HG03432 (cell line): ENCODE measurements around the gene RXFP2.
A peak's percentile ranks its signal among the peaks of the same experiment; 100 is the strongest.

Experiments
- ATAC-seq: cut with Tn5 transposase; IDR thresholded peaks from one replicate; pipeline ENCODE4 v1.9.1; 2021; ENCODE audit warnings: mild to moderate bottlenecking, moderate library complexity; ENCODE audit not compliant: unreplicated experiment

RXFP2 gene

GRCh38 chr13:31739226-31739625 is at the start of gene RXFP2:
RXFP2 (plus strand) TSS chr13:31739526; CDS start chr13:31739613, 87 bp downstream.
- ATAC-seq: no peak

- ATAC-seq: no peak
Measured at GRCh38 chr13:31697290-31697689, 42.0 kb upstream of the RXFP2 start.

GRCh38 chr13:31699650-31700049 is 39.7 kb upstream of the RXFP2 start:
- ATAC-seq: no peak

GRCh38 chr13:31703780-31704179 is 35.5 kb upstream of the RXFP2 start:
- no peak for ATAC-seq

GRCh38 chr13:31706105-31706504 is 33.2 kb upstream of the RXFP2 start:
- no peak for ATAC-seq

GRCh38 chr13:31717583-31717982 is 21.7 kb upstream of the RXFP2 start:
- no peak for ATAC-seq

GRCh38 chr13:31719214-31719613 is 20.1 kb upstream of the RXFP2 start:
- ATAC-seq: no peak

- no peak for ATAC-seq
Measured at GRCh38 chr13:31722673-31723072, 16.7 kb upstream of the RXFP2 start.

- no peak for ATAC-seq
Measured at GRCh38 chr13:31725841-31726240, 13.5 kb upstream of the RXFP2 start.

GRCh38 chr13:31731921-31732320 is 7.4 kb upstream of the RXFP2 start:
- no peak for ATAC-seq

- no peak for ATAC-seq
Measured at GRCh38 chr13:31733066-31733465, 6.3 kb upstream of the RXFP2 start.

GRCh38 chr13:31733647-31734046 is 5.7 kb upstream of the RXFP2 start:
- no peak for ATAC-seq

- peak; percentile 95 for ATAC-seq
Measured at GRCh38 chr13:31742097-31742734, 2.9 kb downstream of the RXFP2 start.

GRCh38 chr13:31747291-31747690 is 8.0 kb downstream of the RXFP2 start:
- ATAC-seq: no peak

GRCh38 chr13:31747966-31748365 is 8.6 kb downstream of the RXFP2 start:
- ATAC-seq: no peak

- ATAC-seq: no peak
Measured at GRCh38 chr13:31749929-31750328, 10.6 kb downstream of the RXFP2 start.

- ATAC-seq: no peak
Measured at GRCh38 chr13:31755211-31755610, 15.9 kb downstream of the RXFP2 start.

- no peak for ATAC-seq
Measured at GRCh38 chr13:31755803-31756212, 16.5 kb downstream of the RXFP2 start.

GRCh38 chr13:31756346-31756745 is 17.0 kb downstream of the RXFP2 start:
- ATAC-seq: no peak

GRCh38 chr13:31761951-31762350 is 22.6 kb downstream of the RXFP2 start:
- ATAC-seq: no peak

- ATAC-seq: no peak
Measured at GRCh38 chr13:31764556-31764955, 25.2 kb downstream of the RXFP2 start.

GRCh38 chr13:31765138-31765785 is 25.9 kb downstream of the RXFP2 start:
- ATAC-seq: no peak
